Measurements from ENCODE around the gene PACSIN1.

Gene PACSIN1

DNA sequence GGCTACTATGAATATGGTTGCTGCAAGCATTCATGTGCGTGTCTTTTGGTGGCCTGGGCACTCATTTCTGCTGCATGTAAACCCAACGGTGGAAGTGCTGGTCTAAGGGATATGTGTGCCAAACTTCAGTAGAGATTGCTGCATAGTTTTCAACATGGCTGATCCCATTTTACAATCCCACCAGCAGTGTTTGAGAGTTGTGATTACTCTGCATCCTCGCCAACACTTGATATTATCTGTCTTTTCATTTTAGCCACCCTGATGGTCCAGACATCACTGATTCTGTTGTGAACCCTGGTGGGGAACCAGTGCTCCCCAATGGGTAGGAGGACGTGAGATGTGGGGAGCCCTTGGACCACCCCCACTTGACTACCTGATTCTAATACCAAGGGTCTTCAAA lies 27.5 kb downstream of the PACSIN1 start:
- H3K4me3 ChIP-seq (ENCODE audit: low read depth, low read length), result no peak overlapping the region
- no peaks in the 10 kb centered on the region for H3K4me1 ChIP-seq (ENCODE audit: control insufficient read depth, insufficient read depth, low read length)
- no peaks in the 10 kb centered on the region for H3K9me3 ChIP-seq (ENCODE audit: control insufficient read depth, insufficient read depth, low read depth, low read length)
- TF ChIP-seq ZNF791 (tag by site-specific recombination; IDR thresholded peaks at IDR 0.05), result no peak
- TF ChIP-seq ZNF19 (tag by site-specific recombination; IDR thresholded peaks at IDR 0.05; ENCODE audit: low read depth), result no peak
- TF ChIP-seq ZNF843 (tag by site-specific recombination; IDR thresholded peaks at IDR 0.05), result no peak
- TF ChIP-seq ZNF433 (tag by site-specific recombination; IDR thresholded peaks at IDR 0.05; ENCODE audit: low read depth), result no peak
- no peak for TF ChIP-seq PRDM4 (tag by site-specific recombination; IDR thresholded peaks at IDR 0.05)
- TF ChIP-seq ZNF302 (tag by site-specific recombination; IDR thresholded peaks at IDR 0.05; ENCODE audit: low read depth), result no peak
- TF ChIP-seq ZNF223 (tag by site-specific recombination; IDR thresholded peaks at IDR 0.05), result no peak
- TF ChIP-seq, protein P1, sequence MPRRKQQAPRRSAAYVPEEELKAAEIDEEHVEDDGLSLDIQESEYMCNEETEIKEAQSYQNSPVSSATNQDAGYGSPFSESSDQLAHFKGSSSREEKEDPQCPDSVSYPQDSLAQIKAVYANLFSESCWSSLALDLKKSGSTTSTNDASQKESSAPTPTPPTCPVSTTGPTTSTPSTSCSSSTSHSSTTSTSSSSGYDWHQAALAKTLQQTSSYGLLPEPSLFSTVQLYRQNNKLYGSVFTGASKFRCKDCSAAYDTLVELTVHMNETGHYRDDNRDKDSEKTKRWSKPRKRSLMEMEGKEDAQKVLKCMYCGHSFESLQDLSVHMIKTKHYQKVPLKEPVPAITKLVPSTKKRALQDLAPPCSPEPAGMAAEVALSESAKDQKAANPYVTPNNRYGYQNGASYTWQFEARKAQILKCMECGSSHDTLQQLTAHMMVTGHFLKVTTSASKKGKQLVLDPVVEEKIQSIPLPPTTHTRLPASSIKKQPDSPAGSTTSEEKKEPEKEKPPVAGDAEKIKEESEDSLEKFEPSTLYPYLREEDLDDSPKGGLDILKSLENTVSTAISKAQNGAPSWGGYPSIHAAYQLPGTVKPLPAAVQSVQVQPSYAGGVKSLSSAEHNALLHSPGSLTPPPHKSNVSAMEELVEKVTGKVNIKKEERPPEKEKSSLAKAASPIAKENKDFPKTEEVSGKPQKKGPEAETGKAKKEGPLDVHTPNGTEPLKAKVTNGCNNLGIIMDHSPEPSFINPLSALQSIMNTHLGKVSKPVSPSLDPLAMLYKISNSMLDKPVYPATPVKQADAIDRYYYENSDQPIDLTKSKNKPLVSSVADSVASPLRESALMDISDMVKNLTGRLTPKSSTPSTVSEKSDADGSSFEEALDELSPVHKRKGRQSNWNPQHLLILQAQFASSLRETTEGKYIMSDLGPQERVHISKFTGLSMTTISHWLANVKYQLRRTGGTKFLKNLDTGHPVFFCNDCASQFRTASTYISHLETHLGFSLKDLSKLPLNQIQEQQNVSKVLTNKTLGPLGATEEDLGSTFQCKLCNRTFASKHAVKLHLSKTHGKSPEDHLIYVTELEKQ (tag by site-specific recombination; IDR thresholded peaks at IDR 0.05; ENCODE audit: borderline replicate concordance), result no peak
- TF ChIP-seq ZNF768 (tag by site-specific recombination; IDR thresholded peaks at IDR 0.05), result no peak
- no peak for TF ChIP-seq ZNF501 (tag by site-specific recombination; IDR thresholded peaks at IDR 0.05)
- TF ChIP-seq, protein P2, sequence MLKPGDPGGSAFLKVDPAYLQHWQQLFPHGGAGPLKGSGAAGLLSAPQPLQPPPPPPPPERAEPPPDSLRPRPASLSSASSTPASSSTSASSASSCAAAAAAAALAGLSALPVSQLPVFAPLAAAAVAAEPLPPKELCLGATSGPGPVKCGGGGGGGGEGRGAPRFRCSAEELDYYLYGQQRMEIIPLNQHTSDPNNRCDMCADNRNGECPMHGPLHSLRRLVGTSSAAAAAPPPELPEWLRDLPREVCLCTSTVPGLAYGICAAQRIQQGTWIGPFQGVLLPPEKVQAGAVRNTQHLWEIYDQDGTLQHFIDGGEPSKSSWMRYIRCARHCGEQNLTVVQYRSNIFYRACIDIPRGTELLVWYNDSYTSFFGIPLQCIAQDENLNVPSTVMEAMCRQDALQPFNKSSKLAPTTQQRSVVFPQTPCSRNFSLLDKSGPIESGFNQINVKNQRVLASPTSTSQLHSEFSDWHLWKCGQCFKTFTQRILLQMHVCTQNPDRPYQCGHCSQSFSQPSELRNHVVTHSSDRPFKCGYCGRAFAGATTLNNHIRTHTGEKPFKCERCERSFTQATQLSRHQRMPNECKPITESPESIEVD (tag by site-specific recombination; IDR thresholded peaks at IDR 0.05), result no peak
- no peak for TF ChIP-seq ZSCAN30 (tag by site-specific recombination; IDR thresholded peaks at IDR 0.05)
- no peak for TF ChIP-seq ZBTB6 (tag by site-specific recombination; IDR thresholded peaks at IDR 0.05)
- TF ChIP-seq ZNF629 (tag by site-specific recombination; IDR thresholded peaks at IDR 0.05), result no peak
- TF ChIP-seq ZFP69B (tag by site-specific recombination; IDR thresholded peaks at IDR 0.05), result no peak
- POLR2A ChIA-PET, result interaction anchor here (0.6 kb wide), 1 partner anchor 330 kb away, joined by 4 read pairs; no protein-coding TSS in a partner anchor
- no peak overlapping the region for H3K27ac ChIP-seq (ENCODE audit: extremely low read depth, low read depth, low read length)
- CTCF ChIA-PET, result interaction anchor here (0.8 to 1.9 kb wide), 3 partner anchors 16 to 244 kb away, joined by 3 to 9 read pairs (median 6); no protein-coding TSS in a partner anchor
- no peaks in the 10 kb centered on the region for H3K36me3 ChIP-seq (ENCODE audit: control insufficient read depth in 2 of 2, insufficient read depth in 1 of 2, low read length in 2 of 2)

DNA sequence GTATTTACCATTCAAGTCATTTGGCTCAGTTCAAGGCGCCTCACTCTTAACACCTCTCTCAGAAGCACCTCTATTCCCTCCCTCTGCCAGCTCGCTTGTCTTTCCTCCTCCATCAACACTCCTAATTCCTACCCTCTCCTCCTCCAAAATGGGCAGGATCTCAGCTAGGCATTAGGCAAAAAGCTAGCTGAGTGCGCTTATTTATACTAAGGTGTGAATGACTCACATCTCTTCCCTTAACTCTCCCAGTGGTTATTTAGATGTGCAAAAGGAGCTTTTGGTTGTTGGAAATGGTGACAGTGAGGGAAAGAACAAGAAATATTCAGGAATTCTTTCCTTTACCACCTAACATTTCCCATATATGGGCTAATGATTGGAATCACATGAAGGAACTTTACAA lies 29.1 kb downstream of the PACSIN1 start:
- Histone ChIP-seq H3K36me3 (ENCODE audit: control insufficient read depth in 2 of 2, insufficient read depth in 1 of 2, low read length in 2 of 2) (no peaks in the 10 kb centered on the region), H3K9me3 (ENCODE audit: control insufficient read depth, insufficient read depth, low read depth, low read length) (no peaks in the 10 kb centered on the region), H3K27ac (ENCODE audit: extremely low read depth, low read depth, low read length) (no peak overlapping the region), H3K4me3 (ENCODE audit: low read depth, low read length) (no peak overlapping the region), H3K4me1 (ENCODE audit: control insufficient read depth, insufficient read depth, low read length) (no peaks in the 10 kb centered on the region)
- POLR2A ChIA-PET, result no interaction called here
- CTCF ChIA-PET, result interaction anchor here (0.6 to 1.9 kb wide), 5 partner anchors 10 to 1298 kb away, joined by 3 to 9 read pairs (median 5); no protein-coding TSS in a partner anchor
- TF ChIP-seq ZNF792 (tag by site-specific recombination; IDR thresholded peaks at IDR 0.05), result no peak

Measured in HEK293 (cell line).